Measurements from ENCODE around the gene SULT6B1. TPM values are rescaled to one million over a fixed set of nuclear protein-coding genes. Genes with fewer than 3 reads are reported as not detected.
A peak's percentile ranks its signal among the peaks of the same experiment; 100 is the strongest.

The SULT6B1 gene
- total and polyA plus RNA-seq, 2 of the 4 experiments (the other 2 are of a cell fraction), result not detected

- TF ChIP-seq NFE2L2 (IDR thresholded peaks at IDR 0.05; ENCODE audit: low read depth, low read length), result no peak
- TF ChIP-seq RCOR1 (IDR thresholded peaks at IDR 0.05; ENCODE audit: insufficient replicate concordance, low read length), result no peak
- no peak for TF ChIP-seq USF2 (IDR thresholded peaks at IDR 0.05; ENCODE audit: low read depth, low read length)
- TF ChIP-seq MAZ (IDR thresholded peaks at IDR 0.05; ENCODE audit: borderline replicate concordance, low read depth, low read length), result no peak
- TF ChIP-seq MXI1 (IDR thresholded peaks at IDR 0.05; ENCODE audit: borderline replicate concordance, low read depth, low read length), result no peak
- TF ChIP-seq CEBPB (IDR thresholded peaks at IDR 0.05; ENCODE audit: low read depth, low read length), result no peak
- no peak for TF ChIP-seq MAFK (IDR thresholded peaks at IDR 0.05; ENCODE audit: low read depth, low read length)
- TF ChIP-seq BHLHE40 (IDR thresholded peaks at IDR 0.05; ENCODE audit: low read depth, low read length), result no peak
- no peak for TF ChIP-seq CHD1 (IDR thresholded peaks at IDR 0.05; ENCODE audit: low read depth, low read length)
- TF ChIP-seq RFX5 (IDR thresholded peaks at IDR 0.05; ENCODE audit: low read depth, low read length), result no peak
- no peak for TF ChIP-seq ELK1 (IDR thresholded peaks at IDR 0.05; ENCODE audit: borderline replicate concordance, low read depth, low read length)
- TF ChIP-seq RAD21 (IDR thresholded peaks at IDR 0.05; ENCODE audit: low read length), result no peak
- TF ChIP-seq FOS (IDR thresholded peaks at IDR 0.05; ENCODE audit: low read depth, low read length), result no peak
- no peak for TF ChIP-seq CTCF (conservative IDR thresholded peaks at IDR 0.05; ENCODE audit: low read depth, low read length)
- TF ChIP-seq POLR2A (IDR thresholded peaks at IDR 0.05; ENCODE audit: low read depth, low read length), result no peak
- Histone ChIP-seq H2BK5ac (ENCODE audit: low read depth, low read length, poor library complexity, severe bottlenecking) (no peak overlapping the region), H3K4me1 (ENCODE audit: control insufficient read depth, insufficient read depth, low read length) (0 out of 2 replicates have a peak, but pooled peaks cover 2% of the 10 kb centered on the region), H3K4me3 (ENCODE audit: insufficient read depth, low read depth, low read length) (no peak overlapping the region), H4K20me1 (ENCODE audit: insufficient read depth, low read length) (no peaks in the 10 kb centered on the region), H3K27ac (ENCODE audit: insufficient read depth, low read length) (no peak overlapping the region), H3K23ac (ENCODE audit: low read depth, low read length) (no peak overlapping the region), H3K36me3 (ENCODE audit: control insufficient read depth, insufficient read depth, low read length) (no peaks in the 10 kb centered on the region), H3K4me2 (ENCODE audit: low read depth, low read length) (no peak overlapping the region), H3K9me3 (ENCODE audit: control insufficient read depth, insufficient read depth, low read length) (no peaks in the 10 kb centered on the region), H2BK120ac (ENCODE audit: low read depth, low read length) (no peak overlapping the region), H3K14ac (replicated peaks; ENCODE audit: low read depth, low read length) (no peak overlapping the region), H4K5ac (ENCODE audit: low read depth, low read length) (no peak overlapping the region), H3K9ac (ENCODE audit: low read depth, low read length) (no peak overlapping the region), H4K8ac (ENCODE audit: low read depth in 2 of 2, low read length in 2 of 2) (no peak overlapping the region), H2AK9ac (replicated peaks; ENCODE audit: low read depth, low read length, poor library complexity) (no peak overlapping the region), H4K91ac (ENCODE audit: insufficient read depth, low read depth, low read length) (no peak overlapping the region), H2AK5ac (ENCODE audit: low read depth, low read length) (no peak overlapping the region), H2BK20ac (ENCODE audit: low read depth, low read length) (no peak overlapping the region), H2AFZ (replicated peaks; ENCODE audit: low read length, poor library complexity) (no peak overlapping the region), H3K18ac (ENCODE audit: low read depth, low read length) (no peak overlapping the region), H3K56ac (ENCODE audit: extremely low read depth, insufficient read depth, low read length) (no peak overlapping the region), H3K27me3 (ENCODE audit: control insufficient read depth, insufficient read depth, low read length) (no peaks in the 10 kb centered on the region), H3K79me1 (ENCODE audit: low read depth in 1 of 2, low read length in 2 of 2) (no peaks in the 10 kb centered on the region), H3K9me1 (ENCODE audit: insufficient read depth, low read length) (no peaks in the 10 kb centered on the region), H3K4ac (ENCODE audit: low read depth, low read length) (no peak overlapping the region), H2BK15ac (ENCODE audit: low read depth, low read length) (no peak overlapping the region)
- DNase-seq (no peak), ATAC-seq (ENCODE audit: low read depth) (peak; percentile 36; the same call in 1 of the 2 replicates)
- dilution Hi-C loops (cut with HindIII; ENCODE audit: low sequenced_read_pairs, unreplicated experiment), result no loop called here
- POLR2A ChIA-PET (ENCODE audit: unreplicated experiment), result no interaction called here
- intact Hi-C loops (cut with micrococcal nuclease), result no loop called here
- CTCF ChIA-PET, result no interaction called here
- no TSS peak for BruUV-seq (replicated peaks)
- in situ Hi-C loops (cut with MboI; ENCODE audit: low sequenced_read_pairs), result loop anchor here (25.0 kb wide), 1 partner anchor 716 kb away; no protein-coding TSS in a partner anchor
These were observed 16.9 kb downstream of the SULT6B1 start for GRCh38 chr2:37171624-37171950.

Data from IMR-90 (cell line).